ENCODE data around the gene TTC28. TPM values are rescaled to one million over a fixed set of nuclear protein-coding genes. Genes with fewer than 3 reads are reported as not detected.
A peak's percentile ranks its signal among the peaks of the same experiment; 100 is the strongest.
"Not testable (repeated sequence)": the region's sequence is repeated elsewhere in the genome, so short reads cannot be mapped to it uniquely, and the experiment has no call there.

TTC28 gene
- total RNA-seq, 1 donor from 2014 or later: 10.4 TPM

DNA sequence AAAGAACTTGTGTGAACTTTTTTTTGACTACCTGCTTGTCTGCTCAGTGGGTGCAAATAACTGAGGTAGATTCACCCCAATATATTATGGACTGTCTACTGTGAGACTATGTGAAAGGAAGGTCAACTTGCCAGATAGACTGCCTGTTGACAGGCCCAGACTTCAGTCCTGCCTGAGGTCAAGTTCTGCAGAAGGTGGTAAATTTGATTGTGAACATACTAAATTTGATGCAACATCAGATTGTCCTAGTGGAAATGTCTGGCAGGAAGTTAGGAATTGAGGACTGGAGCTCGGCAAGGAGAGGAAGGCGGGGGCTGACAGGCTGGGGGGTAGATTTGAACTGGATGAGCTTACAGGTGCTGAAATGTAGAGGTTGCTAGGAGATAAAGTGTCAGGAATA, 140.7 kb downstream of the TTC28 start:
- ATAC-seq: no peak
- intact Hi-C loops (cut with DNase I): no loop called here
- DNase-seq (ENCODE audit: missing footprints): no peak

DNA sequence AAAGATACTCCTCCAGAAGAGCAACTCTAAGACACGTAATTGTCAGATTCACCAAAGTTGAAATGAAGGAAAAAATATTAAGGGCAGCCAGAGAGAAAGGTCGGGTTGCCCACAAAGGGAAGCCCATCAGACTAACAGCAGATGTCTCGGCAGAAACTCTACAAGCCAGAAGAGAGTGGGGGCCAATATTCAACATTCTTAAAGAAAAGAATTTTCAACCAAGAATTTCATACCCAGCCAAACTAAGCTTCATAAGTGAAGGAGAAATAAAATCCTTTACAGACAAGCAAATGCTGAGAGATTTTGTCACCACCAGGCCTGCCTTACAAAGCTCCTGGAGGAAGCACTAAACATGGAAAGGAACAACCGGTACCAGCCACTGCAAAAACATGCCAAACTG, 149.1 kb downstream of the TTC28 start:
- intact Hi-C loops (cut with DNase I): not testable (repeated sequence)

DNA sequence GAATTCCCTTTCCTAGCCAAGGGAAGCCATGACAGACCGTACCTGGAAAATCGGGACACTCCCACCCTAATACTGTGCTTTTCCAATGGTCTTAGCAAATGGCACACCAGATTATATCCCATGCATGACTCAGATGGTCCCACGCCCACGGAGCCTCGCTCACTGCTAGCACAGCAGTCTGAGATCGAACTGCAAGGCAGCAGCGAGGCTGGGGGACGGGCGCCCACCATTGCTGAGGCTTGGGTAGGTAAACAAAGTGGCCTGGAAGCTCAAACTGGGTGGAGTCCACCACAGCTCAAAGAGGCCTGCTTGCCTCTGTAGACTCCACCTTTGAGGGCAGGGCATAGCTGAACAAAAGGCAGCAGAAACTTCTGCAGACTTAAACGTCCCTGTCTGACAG, 150.5 kb downstream of the TTC28 start:
- intact Hi-C loops (cut with DNase I); DNase-seq (ENCODE audit: missing footprints); ATAC-seq: not testable (repeated sequence)

More for the DNA sequence above, 149.1 kb downstream of the TTC28 start:
- not testable (repeated sequence) for DNase-seq (ENCODE audit: missing footprints); ATAC-seq

DNA sequence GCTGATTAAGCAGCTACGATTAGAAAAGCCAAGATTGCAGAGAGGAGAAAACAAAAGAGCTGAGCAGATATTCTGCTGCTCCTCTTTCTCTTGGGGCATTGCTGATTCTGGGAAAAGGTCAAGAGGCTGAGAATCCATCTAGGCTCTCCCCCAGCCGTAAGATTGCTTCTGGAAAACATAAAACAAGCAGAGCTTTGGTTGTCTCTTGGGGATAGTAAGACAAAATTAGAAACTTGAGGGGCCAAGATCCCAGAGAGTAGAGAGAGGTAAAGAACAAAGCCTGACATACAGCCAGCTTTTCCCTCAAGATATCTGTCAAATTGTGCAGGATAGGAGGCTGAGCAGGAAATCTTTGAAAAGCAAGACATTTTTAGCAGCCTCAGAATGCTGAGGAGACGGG, 158.2 kb downstream of the TTC28 start:
- DNase-seq (ENCODE audit: missing footprints) (no peak), ATAC-seq (no peak)

DNA sequence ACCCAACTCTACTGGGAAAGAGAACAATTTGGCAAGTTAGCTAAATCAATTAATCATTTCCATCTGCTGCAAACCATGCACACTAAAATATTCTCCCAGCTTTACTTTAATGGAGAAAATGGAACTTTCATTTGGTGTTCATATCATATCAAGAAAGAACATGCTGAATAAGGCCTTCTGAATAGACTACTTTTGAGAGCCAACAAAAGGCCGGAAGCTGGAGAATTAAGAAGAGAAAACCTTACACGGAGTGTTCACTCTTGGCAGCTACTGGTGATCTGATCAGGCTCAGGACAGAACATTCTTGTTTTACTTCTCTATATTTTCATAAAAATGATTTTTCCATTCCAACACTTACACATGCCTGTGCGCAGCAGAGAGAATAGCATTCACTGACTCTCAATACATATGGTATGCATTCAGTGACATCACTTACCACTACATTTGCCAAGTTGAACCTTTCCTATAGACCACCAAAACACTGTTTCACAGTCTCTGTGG, 165.3 kb downstream of the TTC28 start:
- DNase-seq (ENCODE audit: missing footprints): no peak
- intact Hi-C loops (cut with DNase I): no loop called here
- peak; percentile 86 for ATAC-seq

More for the DNA sequence above, 158.2 kb downstream of the TTC28 start:
- intact Hi-C loops (cut with DNase I): no loop called here

DNA sequence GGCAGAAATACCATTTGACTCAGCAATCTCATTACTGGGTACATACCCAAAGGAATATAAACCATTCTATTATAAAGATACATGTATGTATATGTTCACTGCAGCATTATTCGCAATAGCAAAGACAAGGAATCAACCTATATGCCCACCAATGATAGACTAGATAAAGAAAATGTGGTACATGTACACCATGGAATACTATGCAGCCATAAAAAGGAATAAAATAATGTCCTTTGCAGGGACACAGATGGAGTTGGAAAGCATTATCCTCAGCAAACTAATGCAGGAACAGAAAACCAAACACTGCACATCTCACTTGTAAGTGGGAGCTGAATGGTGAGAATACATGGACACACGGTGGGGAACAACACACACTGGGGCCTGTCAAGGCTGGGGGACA, 167.3 kb downstream of the TTC28 start:
- DNase-seq (ENCODE audit: missing footprints): not testable (repeated sequence)

DNA sequence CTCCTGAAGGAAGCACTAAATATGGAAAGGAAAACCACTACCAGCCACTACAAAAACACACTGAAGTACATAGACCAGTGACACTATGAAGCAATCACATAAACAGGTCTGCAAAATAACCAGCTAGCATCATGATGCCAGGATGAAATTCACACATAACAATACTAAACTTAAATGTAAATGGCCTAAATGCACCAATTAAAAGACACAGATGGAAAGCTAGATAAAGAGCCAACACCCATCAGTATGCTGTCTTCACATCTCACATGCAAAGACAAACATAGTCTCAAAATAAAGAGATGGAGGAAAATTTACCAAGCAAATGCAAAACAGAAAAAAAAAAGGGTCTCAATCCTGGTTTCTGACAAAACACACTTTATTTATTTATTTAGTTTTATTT, 171.7 kb downstream of the TTC28 start:
- DNase-seq (ENCODE audit: missing footprints) (no peak), ATAC-seq (no peak)
- intact Hi-C loops (cut with DNase I): no loop called here

More for the DNA sequence above, 167.3 kb downstream of the TTC28 start:
- ATAC-seq; intact Hi-C loops (cut with DNase I): not testable (repeated sequence)

DNA sequence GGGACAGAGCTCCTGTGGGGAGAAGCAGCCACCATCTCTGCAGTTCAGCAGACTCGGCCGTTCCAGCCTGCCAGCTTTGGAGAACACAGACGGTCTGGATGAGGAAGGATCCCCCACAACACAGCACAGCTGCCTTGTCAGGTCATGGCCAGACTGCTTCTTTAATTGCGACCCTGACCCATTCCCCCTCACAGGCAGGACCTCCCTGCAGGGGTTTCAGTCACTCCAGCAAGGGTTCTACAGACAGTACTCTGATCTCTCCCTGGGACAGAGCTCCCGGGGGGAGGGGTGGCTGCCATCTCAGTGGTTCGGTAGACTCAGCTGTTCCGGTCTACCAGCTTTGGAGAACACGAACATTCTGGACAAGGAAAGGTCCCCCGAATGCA, 173.5 kb downstream of the TTC28 start:
- intact Hi-C loops (cut with DNase I): no loop called here
- ATAC-seq: no peak
- DNase-seq (ENCODE audit: missing footprints): no peak

DNA sequence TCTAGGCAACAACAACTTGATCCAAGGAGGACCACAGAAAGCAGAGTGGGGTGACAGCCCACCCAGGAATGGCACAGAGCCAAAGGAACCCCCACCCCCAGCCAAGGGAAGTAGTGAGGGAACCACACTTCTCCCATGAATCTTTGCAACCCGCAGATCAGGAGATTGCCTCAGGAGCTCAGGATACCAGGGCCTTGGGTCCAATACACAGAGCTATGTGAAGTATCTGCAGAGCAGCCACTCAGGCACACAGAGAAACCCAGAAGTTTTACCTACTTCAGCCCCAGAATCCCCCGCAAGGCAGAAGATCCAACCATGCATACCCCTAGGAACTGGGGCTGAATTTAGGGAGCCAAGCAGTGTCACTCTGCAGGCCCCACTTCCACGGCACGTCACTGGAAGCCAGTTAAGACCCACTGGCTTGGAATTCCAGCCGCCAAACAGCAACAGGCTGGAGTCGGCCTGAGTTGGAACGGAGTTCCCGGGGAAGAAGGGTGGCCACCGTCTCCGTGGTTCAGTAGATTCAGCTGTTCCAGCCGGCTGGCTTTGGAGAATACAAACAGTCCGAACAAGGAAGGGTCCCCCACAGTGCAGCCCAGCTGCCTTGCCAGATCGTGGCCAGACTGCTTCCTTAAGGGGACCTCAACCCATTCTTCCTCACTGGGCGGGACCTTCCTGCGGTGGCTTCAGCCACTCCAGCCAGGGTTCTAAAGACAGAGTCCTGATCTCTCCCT, 174.1 kb downstream of the TTC28 start:
- intact Hi-C loops (cut with DNase I): no loop called here
- no peak for DNase-seq (ENCODE audit: missing footprints)
- no peak for ATAC-seq

DNA sequence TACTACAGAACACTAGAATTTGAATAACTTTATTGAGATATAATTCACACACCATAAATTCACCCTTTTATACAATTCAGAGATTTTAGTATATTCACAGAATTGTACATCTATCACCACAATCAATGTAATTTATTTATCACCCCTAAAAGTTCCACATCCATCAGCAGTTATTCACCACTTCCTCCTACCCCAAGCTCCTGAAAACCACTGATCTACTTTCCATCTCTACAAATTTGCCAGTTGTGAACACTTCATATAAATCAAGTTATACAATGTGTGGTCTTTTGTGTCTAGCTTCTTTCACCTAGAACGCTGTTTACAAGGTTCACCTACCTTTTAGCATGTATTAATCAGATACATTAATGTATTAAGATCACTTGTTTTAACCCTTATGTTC, 179.6 kb downstream of the TTC28 start:
- ATAC-seq (no peak), DNase-seq (ENCODE audit: missing footprints) (no peak)
- intact Hi-C loops (cut with DNase I): no loop called here

DNA sequence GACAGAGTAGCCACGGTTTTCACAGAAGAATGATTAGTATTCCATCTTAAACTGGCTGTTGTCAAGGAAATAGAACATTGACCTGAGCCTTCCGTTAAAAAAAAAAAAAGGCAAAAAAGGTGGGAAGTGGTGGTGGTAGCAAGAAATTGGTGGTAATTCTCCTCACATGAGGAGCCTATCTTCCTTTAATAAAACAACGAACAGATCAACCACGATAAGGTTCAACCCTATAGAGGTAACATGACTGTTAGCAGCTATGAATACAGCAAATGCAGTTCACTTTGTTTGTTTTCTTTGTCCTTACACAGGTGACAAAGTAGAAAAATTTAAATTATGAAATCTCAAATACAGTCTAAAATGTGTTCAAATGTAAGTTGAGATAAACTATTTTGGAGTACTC, 181.6 kb downstream of the TTC28 start:
- ATAC-seq (no peak), DNase-seq (ENCODE audit: missing footprints) (no peak)
- intact Hi-C loops (cut with DNase I): no loop called here

DNA sequence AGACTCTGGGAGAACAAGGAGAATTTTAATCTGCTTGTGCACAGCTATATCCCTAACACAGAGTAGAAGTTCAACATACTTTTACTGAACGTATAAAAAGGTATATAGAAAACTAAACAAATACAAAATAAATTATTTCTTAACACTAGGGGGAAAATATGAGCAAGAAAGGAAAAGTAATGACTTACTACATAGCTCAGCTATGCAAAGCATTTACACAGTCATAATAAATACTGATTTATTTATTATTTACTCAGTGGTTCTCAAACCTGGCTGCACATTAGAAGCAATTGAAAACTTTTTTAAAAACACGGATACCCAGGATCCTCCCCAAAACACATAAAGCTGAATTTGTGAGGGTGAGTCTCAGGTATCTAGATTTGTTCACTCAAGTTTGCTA, 182.5 kb downstream of the TTC28 start:
- no peak for ATAC-seq
- intact Hi-C loops (cut with DNase I): no loop called here
- no peak for DNase-seq (ENCODE audit: missing footprints)

DNA sequence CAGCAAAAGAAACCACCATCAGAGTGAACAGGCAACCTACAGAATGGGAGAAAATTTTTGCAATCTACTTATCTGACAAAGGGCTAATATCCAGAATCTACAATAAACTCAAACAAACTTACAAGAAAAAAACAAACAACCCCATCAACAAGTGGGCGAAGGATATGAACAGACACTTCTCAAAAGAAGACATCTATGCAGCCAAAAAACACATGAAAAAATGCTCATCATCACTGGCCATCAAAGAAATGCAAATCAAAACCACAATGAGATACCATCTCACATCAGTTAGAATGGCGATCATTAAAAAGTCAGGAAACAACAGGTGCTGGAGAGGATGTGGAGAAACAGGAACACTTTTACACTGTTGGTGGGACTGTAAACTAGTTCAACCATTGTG, 188.4 kb downstream of the TTC28 start:
- ATAC-seq; DNase-seq (ENCODE audit: missing footprints); intact Hi-C loops (cut with DNase I): not testable (repeated sequence)

DNA sequence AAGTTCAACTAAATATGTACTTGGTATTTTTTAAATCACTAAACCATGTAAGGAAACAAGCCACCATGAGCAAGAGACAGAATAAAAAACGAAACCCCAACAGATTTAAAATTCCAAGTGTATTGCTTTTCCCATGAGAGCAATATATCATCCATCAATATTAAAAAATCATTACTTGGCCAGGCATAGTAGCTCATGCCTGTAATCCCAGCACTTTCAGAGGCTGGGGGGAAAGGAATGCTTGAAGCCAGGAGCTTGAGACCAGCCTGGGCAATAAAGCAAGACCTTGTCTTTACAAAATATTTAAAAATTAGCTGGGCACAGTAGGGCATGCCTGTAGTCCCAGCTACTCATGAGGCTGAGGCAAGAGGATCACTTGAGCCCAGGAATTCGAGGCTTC, 190.8 kb downstream of the TTC28 start:
- intact Hi-C loops (cut with DNase I): no loop called here
- DNase-seq (ENCODE audit: missing footprints): no peak
- no peak for ATAC-seq

DNA sequence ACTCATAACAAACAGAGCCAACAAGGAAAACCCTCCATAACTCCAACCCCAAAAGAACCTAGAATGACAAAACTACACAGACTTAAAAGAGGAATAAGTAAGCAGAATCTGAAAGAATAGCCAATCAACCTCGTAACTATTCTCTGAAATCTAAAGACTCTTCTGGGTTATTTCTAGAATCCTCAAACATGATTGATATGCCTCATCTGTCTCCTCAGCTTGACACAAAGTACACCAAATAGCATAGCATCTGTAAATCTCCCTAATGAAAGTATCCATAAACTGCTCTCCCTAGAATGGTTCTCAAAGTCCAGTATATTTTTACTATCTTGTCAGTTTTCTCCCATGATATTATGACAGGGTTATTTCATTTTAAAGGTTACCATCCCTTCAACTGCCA, 195.0 kb downstream of the TTC28 start:
- ATAC-seq: no peak
- intact Hi-C loops (cut with DNase I): no loop called here
- no peak for DNase-seq (ENCODE audit: missing footprints)

DNA sequence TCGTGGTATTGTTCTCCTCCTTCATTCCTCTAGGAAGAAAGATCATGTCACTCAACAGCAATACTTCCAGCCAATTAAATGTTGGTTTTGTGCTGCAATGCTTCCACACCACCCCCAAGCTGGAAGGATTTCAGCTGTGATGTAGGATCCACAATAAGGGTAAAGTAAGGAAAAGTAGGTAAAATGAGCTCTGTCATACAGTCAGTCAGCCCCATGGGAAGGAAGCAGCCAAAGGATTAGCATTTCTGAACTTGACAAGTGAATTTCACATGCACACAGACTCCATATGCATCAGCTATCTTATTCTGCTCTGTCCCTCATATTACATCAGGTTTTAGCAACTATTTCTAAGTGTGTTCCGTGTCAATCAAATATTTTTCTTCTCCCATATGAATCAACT, 197.9 kb downstream of the TTC28 start:
- intact Hi-C loops (cut with DNase I): no loop called here
- ATAC-seq: no peak

DNA sequence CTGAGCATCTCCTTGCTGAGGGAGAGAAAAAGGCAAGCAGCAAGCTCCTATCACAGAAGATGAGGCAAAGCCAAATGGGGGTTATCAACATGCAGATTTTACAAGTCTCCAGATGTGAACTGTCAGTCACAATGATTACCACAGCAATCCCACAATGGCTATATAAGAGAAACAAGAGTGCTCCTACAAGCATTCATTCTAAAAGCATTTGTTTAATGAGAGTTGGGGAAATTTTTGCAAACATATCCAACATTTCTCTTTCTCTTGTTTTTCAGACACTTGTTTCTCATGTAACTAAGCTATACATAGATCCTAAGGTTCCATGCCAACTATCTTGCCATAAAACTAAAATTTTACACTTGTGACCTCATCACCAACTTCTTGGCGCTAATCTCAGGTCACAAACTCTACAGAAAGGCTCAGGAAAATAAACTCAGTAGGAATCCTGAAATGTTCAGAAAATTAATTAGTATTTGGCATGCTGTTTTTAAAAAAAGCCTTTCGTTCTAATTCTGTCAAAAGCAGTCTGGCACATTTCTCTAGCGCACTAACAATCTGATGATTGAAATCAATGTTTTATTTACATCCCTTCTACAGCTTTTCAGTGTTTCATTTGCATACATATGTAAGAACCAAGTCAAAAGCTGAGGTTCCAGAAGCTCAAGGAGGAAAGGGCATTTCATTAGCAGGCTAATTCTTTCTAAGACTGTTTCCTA, 199.5 kb downstream of the TTC28 start:
- no peak for DNase-seq (ENCODE audit: missing footprints)
- intact Hi-C loops (cut with DNase I): no loop called here
- ATAC-seq: no peak

More for the DNA sequence above, 197.9 kb downstream of the TTC28 start:
- no peak for DNase-seq (ENCODE audit: missing footprints)

DNA sequence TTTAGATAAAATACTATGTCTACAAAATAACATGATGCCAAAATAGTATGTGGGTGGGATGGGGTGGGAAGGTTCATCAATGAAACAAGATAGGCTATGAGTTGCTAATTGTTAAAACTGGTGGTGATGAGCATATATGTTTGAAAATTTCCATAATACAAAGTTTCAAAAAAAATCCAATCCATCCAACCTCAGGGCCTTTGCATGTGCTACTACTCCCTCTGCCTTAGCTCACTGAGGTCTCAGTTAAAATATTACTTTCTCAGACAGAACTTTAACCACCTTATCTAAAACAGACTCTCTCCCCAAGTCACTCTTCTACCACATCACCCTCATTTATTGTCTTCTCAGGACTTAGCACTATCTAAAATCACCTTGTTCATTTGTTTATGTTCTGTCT, 201.1 kb downstream of the TTC28 start:
- ATAC-seq: no peak
- no peak for DNase-seq (ENCODE audit: missing footprints)
- intact Hi-C loops (cut with DNase I): no loop called here

DNA sequence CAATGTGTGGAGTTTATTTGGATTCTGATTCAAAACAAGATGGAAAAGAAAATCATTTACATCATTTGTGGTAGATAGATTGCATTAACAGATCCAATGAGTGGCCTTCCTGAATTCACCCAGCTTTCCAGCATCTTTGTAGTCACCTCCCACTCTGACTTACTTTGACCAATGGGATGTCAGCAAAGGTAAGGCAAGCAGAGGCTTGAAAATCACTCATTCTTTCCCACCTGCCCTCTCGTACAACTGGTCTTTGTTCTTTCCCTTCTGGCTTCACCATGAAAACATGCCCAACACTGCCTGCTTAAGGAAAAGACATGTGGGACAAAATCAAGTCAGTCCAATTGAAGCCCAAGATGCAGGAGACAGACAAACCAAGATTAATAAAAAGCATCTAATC, 202.1 kb downstream of the TTC28 start:
- intact Hi-C loops (cut with DNase I): no loop called here
- DNase-seq (ENCODE audit: missing footprints): no peak
- no peak for ATAC-seq

DNA sequence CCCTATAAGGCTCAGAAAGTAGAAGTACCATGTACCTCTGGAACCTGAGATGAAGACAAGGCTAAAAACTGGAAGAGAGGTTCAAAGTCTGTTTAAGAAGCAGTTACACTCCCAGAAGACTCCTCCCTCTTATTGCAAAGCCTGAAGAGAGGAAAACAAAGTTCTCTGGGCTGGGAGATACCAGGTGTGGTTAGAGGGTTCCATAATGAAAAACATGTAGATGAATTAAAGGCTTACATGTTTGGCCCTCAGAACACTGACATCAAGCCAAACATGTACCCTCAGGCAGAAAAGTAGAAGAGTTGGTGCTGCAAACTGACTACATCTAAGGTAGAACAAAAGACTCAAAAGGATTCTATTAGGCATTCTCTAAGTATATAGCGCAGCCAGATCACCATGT, 205.3 kb downstream of the TTC28 start:
- ATAC-seq (no peak), DNase-seq (ENCODE audit: missing footprints) (no peak)
- intact Hi-C loops (cut with DNase I): no loop called here

Measured in Right ventricle myocardium inferior (tissue), 1 donor.